ENCODE results near the gene RYR2. TPM values are rescaled to one million over a fixed set of nuclear protein-coding genes. Genes with fewer than 3 reads are reported as not detected.

RYR2 gene
- total RNA-seq, 1 experiment from 2014 or later: 3.4 TPM

DNA sequence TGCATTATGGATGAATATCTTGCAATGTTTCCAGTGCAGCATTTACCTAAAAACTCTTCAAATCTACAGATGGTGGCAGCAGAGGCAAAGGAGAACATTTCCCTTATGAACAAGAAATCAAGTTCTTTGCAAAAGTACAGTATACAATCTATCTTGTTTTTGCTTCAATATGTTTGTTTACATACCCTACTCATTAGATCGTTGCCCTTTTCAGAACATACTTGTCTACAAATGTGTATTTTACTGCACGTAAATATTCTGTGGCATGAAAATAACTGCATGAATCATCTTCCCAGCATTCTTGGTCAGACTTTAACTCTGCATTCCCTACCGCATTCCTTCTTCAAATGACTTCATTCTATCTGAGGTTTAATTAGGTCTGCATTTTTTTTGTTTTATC, 636.0 kb downstream of the RYR2 start:
- Histone ChIP-seq H2AK5ac (ENCODE audit: insufficient read length, low read length) (no peak overlapping the region), H4K8ac (replicated peaks; ENCODE audit: insufficient read length, low read depth, low read length) (no peak overlapping the region), H2BK12ac (ENCODE audit: insufficient read length, low read depth, low read length) (no peak overlapping the region), H3K4me2 (ENCODE audit: insufficient read depth, insufficient read length, low read length) (no peak overlapping the region), H3K4ac (ENCODE audit: low read depth, low read length) (no peak overlapping the region), H3K9ac (ENCODE audit: extremely low read depth, insufficient read length, low read length) (no peak overlapping the region), H4K91ac (ENCODE audit: insufficient read length, low read depth, low read length) (no peak overlapping the region), H2BK20ac (ENCODE audit: low read depth, low read length, poor library complexity, severe bottlenecking) (no peak overlapping the region), H3K14ac (ENCODE audit: insufficient read depth, low read length) (no peak overlapping the region), H4K5ac (ENCODE audit: insufficient read length, low read depth, low read length) (no peak overlapping the region), H3K23me2 (ENCODE audit: insufficient read length, low read depth, low read length, poor library complexity, severe bottlenecking) (no peaks in the 10 kb centered on the region), H2AFZ (ENCODE audit: low read length) (no peak overlapping the region), H3K27ac (ENCODE audit: insufficient read length, low read depth, low read length) (no peak overlapping the region), H2BK120ac (ENCODE audit: low read depth, low read length, poor library complexity, severe bottlenecking) (no peak overlapping the region), H3K18ac (ENCODE audit: insufficient read length, low read depth, low read length) (no peak overlapping the region), H3T11ph (ENCODE audit: low read length) (no peak overlapping the region), H3K27me3 (ENCODE audit: insufficient read depth, low read length) (no peaks in the 10 kb centered on the region), H2BK15ac (ENCODE audit: low read depth, low read length) (no peak overlapping the region), H3K79me2 (ENCODE audit: insufficient read depth, low read length) (no peaks in the 10 kb centered on the region), H2BK5ac (ENCODE audit: insufficient read length, low read length) (no peak overlapping the region), H3K79me1 (ENCODE audit: insufficient read depth, low read depth, low read length, poor library complexity, severe bottlenecking) (no peaks in the 10 kb centered on the region), H3K4me1 (ENCODE audit: insufficient read depth, low read length) (no peaks in the 10 kb centered on the region), H3K56ac (ENCODE audit: insufficient read length, low read depth, low read length) (no peak overlapping the region), H4K20me1 (ENCODE audit: control insufficient read depth, insufficient read depth, insufficient read length) (no peaks in the 10 kb centered on the region), H3K9me3 (ENCODE audit: control insufficient read depth, low read depth, low read length) (no peaks in the 10 kb centered on the region), H3K23ac (ENCODE audit: insufficient read length, low read depth, low read length) (no peak overlapping the region)
- no CpG with 5 or more reads among the region's 3 CpGs for WGBS (ENCODE audit: extremely low coverage, insufficient read length, low lambda C conversion rate)
- no peak overlapping the region for H3K4me3 Mint-ChIP-seq
- H3K9me3 Mint-ChIP-seq: no peaks in the 10 kb centered on the region
- H3K27ac Mint-ChIP-seq: no peak overlapping the region
- H3K27me3 Mint-ChIP-seq (ENCODE audit: low read depth): no peaks in the 10 kb centered on the region
- H3K4me1 Mint-ChIP-seq: peaks cover 13 to 14% of the 10 kb centered on the region in 2 experiments
- H3K36me3 Mint-ChIP-seq (ENCODE audit: insufficient read depth in 1 of 3, low read depth in 3 of 3): no peaks in the 10 kb centered on the region
- TF ChIP-seq, protein P1, sequence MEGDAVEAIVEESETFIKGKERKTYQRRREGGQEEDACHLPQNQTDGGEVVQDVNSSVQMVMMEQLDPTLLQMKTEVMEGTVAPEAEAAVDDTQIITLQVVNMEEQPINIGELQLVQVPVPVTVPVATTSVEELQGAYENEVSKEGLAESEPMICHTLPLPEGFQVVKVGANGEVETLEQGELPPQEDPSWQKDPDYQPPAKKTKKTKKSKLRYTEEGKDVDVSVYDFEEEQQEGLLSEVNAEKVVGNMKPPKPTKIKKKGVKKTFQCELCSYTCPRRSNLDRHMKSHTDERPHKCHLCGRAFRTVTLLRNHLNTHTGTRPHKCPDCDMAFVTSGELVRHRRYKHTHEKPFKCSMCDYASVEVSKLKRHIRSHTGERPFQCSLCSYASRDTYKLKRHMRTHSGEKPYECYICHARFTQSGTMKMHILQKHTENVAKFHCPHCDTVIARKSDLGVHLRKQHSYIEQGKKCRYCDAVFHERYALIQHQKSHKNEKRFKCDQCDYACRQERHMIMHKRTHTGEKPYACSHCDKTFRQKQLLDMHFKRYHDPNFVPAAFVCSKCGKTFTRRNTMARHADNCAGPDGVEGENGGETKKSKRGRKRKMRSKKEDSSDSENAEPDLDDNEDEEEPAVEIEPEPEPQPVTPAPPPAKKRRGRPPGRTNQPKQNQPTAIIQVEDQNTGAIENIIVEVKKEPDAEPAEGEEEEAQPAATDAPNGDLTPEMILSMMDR (conservative IDR thresholded peaks at IDR 0.05): peak; percentile 51
- DNase-seq: no peak
